ENCODE measurements around the gene PODNL1. TPM values are rescaled to one million over a fixed set of nuclear protein-coding genes. Genes with fewer than 3 reads are reported as not detected.
A peak's percentile ranks its signal among the peaks of the same experiment; 100 is the strongest.

Gene PODNL1
- total RNA-seq, 3 donors from 2014 or later = 0.80 to 8.8 (median 2.3) TPM

- no peak for DNase-seq (ENCODE audit: low spot score in 2 of 2)
- Histone ChIP-seq H3K27me3 (no peaks in the 10 kb centered on the region), H3K9me3 (no peaks in the 10 kb centered on the region), H3K36me3 (no peaks in the 10 kb centered on the region), H3K4me1 (peaks cover 7 to 43% of the 10 kb centered on the region in 2 donors), H3K4me3 (no peak overlapping the region), H3K27ac (peak overlapping the region; percentile 95 to 97)
- intact Hi-C loops (cut with DNase I; ENCODE audit: low total_unique reads) = loop anchor here (10.0 kb wide), 1 partner anchor 192 kb away; the partner anchor contains the start of gene MISP3
- TF ChIP-seq POLR2A (IDR thresholded peaks at IDR 0.05) (no peak), POLR2AphosphoS5 (IDR thresholded peaks at IDR 0.05) (no peak), CTCF (IDR thresholded peaks at IDR 0.05) (no peak)
These were observed 55.8 kb downstream of the PODNL1 start for GRCh38 chr19:13882419-13882795.

- Histone ChIP-seq H3K27me3 (no peaks in the 10 kb centered on the region), H3K9me3 (no peaks in the 10 kb centered on the region), H3K27ac (peak overlapping the region; percentile 95 to 97), H3K4me1 (peaks cover 4 to 43% of the 10 kb centered on the region in 2 donors), H3K4me3 (peak overlapping the region in 1 of 3 donors; percentile 16), H3K36me3 (no peaks in the 10 kb centered on the region)
- DNase-seq (ENCODE audit: low spot score in 2 of 2) = peak in 1 of 2 donors; percentile 57
- TF ChIP-seq POLR2AphosphoS5 (IDR thresholded peaks at IDR 0.05) = peak in 1 of 3 donors; percentile 20
- TF ChIP-seq CTCF (IDR thresholded peaks at IDR 0.05) = no peak
- intact Hi-C loops (cut with DNase I; ENCODE audit: low total_unique reads) = loop anchor here (10.0 kb wide), 1 partner anchor 193 kb away; the partner anchor contains the start of gene MISP3
These were observed 56.4 kb downstream of the PODNL1 start for GRCh38 chr19:13881692-13882418.

- Histone ChIP-seq H3K27ac (peak overlapping the region; percentile 95 to 97), H3K4me1 (peaks cover 4 to 43% of the 10 kb centered on the region in 2 donors)
- intact Hi-C loops (cut with DNase I; ENCODE audit: low total_unique reads) = loop anchor here (10.0 kb wide), 1 partner anchor 194 kb away; the partner anchor contains the start of gene MISP3
These were observed 56.9 kb downstream of the PODNL1 start for GRCh38 chr19:13881251-13881691.

More at GRCh38 chr19:13881251-13881691, 56.9 kb downstream of the PODNL1 start:
- DNase-seq (ENCODE audit: low spot score in 2 of 2) = peak in 1 of 2 donors; percentile 86
- TF ChIP-seq POLR2AphosphoS5 (IDR thresholded peaks at IDR 0.05) = no peak
- TF ChIP-seq CTCF (IDR thresholded peaks at IDR 0.05) = no peak
- TF ChIP-seq POLR2A (IDR thresholded peaks at IDR 0.05) = no peak
- H3K4me3 ChIP-seq = peak overlapping the region in 1 of 3 donors; percentile 16
- no peaks in the 10 kb centered on the region for H3K9me3 ChIP-seq
- H3K27me3 ChIP-seq = no peaks in the 10 kb centered on the region
- H3K36me3 ChIP-seq = no peaks in the 10 kb centered on the region

Other genes with a start within 250 kb of the PODNL1 start
- gene MRI1, start 173.9 kb downstream of the PODNL1 start, total RNA-seq = 10 to 100 TPM; 45.9 to 72.4 (median 71.4) TPM
- 100 to 1,000 TPM; 134 to 175 (median 137) TPM for gene C19orf53, start 164.0 kb downstream of the PODNL1 start, total RNA-seq
- 1 to 10 TPM; 1.1 to 8.5 (median 6.9) TPM for gene ZSWIM4, start 143.0 kb downstream of the PODNL1 start, total RNA-seq
- gene NANOS3, start 61.3 kb downstream of the PODNL1 start, total RNA-seq = not detected
- 1 to 10 TPM; 1.3 to 6.3 (median 1.6) TPM for gene BRME1, start 32.3 kb downstream of the PODNL1 start, total RNA-seq
- 10 to 100 TPM; 16.6 to 50.1 (median 43.6) TPM for gene CC2D1A, start 32.2 kb downstream of the PODNL1 start, total RNA-seq
- gene DCAF15, start 14.1 kb upstream of the PODNL1 start, total RNA-seq = 10 to 100 TPM; 13.4 to 22.7 (median 19.0) TPM
- 1 to 10 TPM; 2.6 to 3.7 (median 3.6) TPM for gene RFX1, start 67.9 kb upstream of the PODNL1 start, total RNA-seq
- not detected for gene RLN3, start 89.7 kb upstream of the PODNL1 start, total RNA-seq
- gene IL27RA, start 93.3 kb upstream of the PODNL1 start, total RNA-seq = 10 to 100 TPM in 1 of 3 donors, 1 to 10 TPM in 2; 5.1 to 11.0 (median 5.2) TPM
- 1 to 10 TPM in 2 of 3 donors, not detected in 1; 2.5 to 3.9 TPM for gene PALM3, start 123.7 kb upstream of the PODNL1 start, total RNA-seq
- gene MISP3, start 134.4 kb upstream of the PODNL1 start, total RNA-seq = 1 to 10 TPM; 4.6 to 6.4 (median 5.0) TPM
- not detected for gene C19orf67, start 147.4 kb upstream of the PODNL1 start, total RNA-seq
- 10 to 100 TPM; 10.8 to 15.4 (median 14.2) TPM for gene SAMD1, start 152.3 kb upstream of the PODNL1 start, total RNA-seq
- gene PRKACA, start 179.3 kb upstream of the PODNL1 start, total RNA-seq = 10 to 100 TPM; 27.2 to 44.8 (median 35.4) TPM
- 1 to 10 TPM in 2 of 3 donors, under 1 TPM in 1; 0.66 to 1.6 (median 1.2) TPM for gene ASF1B, start 198.2 kb upstream of the PODNL1 start, total RNA-seq

All from breast epithelium (tissue), 4 donors.